ENCODE measurements around the gene ARNT2.

ARNT2 gene

DNA sequence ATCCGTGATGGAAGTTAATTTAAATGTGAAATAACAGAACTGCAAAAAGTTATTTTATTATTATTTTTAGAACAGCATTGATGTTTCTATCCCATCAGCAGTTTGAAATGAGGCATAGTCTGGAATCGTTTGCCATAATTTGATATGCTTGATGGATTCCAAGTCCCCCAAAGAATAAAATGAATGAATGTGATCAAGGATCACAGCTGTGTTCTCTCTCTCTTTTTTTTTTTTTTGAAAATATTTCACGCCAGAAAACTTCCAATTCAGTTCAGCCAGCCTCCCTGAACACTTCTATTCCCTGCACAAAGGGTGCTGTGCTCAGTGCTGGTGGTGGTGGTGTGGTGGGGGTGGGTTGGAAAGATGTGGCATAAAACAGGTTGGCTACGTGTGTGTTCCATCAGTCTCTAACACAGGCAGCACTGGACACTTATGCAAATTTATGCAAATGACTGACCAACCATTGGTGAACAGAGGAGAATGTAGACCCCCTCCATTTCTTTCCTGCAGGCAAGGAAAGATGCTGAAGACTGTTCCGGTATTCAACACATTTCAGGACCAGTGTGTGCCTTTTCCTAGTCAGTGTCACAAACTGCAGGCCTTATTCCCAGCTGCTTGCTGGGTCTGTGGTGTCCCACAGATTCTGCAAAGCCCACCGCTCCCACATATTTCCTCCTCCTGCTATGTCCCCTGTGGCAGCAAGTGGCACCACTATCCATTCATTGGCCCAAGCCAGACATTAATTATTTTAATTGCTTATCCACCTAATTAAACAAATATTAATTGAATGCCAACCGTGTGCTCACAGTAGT, 10.6 kb downstream of the ARNT2 start:
- no peak for DNase-seq

DNA sequence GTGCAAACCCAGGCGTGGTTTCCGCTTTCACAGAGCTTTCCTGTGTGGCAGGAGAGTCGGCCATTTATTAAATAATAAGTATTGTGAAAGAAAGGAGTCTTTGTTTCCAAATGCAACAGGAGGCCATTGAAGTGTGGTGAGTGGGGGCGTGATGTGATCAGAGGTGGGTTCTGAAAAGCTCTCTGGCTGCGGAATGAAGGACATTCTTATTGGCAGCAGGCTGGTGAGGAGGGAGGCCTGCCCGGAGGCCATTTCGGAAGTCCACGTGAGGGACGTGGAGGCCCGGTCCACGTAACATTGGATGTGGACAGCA, 11.1 kb downstream of the ARNT2 start:
- DNase-seq: no peak

GRCh38 chr15:80416702-80417101, 12.5 kb downstream of the ARNT2 start:
- DNase-seq: no peak

DNA sequence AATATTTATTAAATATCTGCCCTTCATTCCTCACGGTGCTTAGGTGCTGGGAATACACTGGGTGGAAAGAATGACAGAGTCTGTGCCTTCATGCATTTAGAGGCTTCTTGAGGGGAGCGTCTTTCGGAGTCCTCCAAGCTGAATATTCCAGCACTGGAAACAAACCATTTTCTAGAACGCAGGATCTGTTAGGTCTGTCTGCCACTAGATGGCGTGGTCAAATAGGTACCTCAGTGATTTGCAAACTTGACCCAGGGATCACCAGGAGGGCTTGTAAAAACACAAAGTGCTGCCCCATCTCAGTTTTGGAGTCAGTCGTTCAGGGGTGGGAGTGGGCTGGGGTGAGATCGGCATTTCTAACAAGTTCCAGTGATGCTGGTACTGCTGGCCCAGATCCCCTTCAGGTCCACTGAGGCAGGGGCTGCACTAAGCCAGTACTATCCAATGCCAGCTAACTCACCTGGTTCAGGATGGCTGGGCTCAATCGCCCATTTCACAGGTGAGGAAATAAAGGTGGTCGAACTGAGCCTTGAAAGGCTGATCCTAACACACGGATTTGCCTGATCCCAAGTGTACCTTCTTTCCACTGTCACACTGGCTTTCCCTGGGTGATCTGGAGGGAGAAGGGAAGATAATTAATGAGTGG, 14.8 kb downstream of the ARNT2 start:
- peak in 1 of 2 donors; percentile 7 for DNase-seq

DNA sequence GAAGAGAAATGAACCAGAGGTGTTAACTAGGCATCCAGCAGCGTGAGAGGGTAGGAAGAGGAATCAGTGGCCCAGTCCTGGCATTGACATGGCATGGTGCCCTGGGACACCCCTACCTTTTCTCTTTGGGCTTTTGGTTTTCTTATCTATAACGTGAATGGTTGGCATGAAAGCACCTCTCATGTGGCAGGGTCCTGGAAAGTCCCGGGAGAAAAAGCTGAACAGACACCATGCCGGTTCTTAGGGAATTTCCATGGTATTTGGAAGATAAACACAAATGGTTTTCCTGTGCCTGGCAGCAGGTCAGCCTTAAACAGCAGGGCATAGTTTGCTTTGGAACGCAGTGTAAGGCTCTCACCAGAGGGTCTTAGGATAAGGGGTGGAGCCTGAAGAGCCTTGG, 15.4 kb downstream of the ARNT2 start:
- no peak for DNase-seq

DNA sequence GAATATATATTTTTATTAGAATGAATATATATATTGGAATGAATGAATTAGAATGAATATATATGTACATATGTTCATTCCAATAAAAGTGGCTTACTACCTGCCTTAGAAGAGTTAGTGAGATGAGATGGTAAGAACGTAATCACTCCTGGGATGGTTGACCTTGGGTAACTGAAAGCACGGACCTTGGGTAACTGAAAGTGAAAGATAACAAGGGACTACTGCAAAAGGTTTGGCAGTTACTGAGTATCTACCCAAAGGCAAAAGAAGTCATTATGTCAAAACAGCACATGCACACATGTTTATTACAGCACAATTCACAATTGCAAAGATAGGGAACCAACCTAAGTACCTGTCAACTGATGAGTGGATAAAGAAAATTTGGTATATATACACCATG, 16.5 kb downstream of the ARNT2 start:
- DNase-seq: no peak

DNA sequence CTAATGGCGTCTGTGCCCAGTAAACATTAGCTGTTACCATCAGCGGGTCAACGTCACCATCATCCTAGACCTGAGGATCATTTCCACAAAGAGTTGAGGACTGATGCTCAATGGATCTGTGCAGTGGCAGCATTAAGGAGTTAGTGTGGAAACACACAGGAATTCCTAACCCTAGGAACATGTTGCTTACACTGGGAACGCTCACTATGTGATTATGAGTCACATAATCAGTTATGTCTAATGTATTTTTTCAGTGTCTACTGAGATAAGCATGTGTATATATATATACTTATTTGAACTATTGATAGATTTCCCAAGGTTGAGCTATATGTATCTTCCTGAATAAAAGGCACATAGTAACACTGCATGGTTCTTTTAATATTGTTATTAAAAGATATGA, 19.0 kb downstream of the ARNT2 start:
- DNase-seq: no peak

DNA sequence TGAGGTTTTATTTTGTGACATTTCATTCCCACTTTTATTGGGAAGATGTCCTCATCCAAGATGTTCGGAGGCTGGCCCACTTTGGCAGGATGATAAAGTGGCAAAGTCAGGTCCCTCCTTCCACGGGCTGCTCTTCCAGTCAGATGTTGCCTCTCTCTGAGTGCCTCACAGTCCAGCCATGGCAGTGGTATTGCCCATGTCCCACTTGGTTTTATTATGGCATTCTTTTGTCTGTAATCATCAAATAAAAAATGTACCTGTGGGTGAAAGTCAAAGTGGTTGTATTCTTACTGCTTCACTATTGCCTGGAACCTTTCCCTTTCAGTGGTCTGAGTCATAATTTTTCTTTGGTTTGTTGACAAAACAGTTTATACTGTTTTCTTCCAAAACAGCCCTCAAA, 20.2 kb downstream of the ARNT2 start:
- DNase-seq: no peak

DNA sequence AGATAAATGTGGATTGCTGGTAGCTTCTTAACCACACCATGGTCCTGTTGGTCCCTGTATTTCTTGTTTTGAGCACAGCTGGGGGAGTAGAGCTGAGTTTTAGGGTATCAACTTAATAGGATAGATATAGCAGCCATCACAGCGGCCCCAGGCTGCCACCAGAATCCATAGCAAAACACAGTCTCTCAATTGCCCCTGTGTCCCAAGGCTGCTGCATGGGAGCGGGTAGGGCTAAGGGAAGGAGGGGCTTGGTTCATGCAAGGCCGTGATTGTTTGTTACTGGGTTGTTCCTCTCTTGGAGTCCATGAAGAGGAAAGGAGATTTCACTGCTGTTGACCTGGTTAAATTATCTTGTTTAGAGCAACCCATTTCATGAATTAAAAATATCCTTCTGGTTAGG, 22.1 kb downstream of the ARNT2 start:
- no peak for DNase-seq

GRCh38 chr15:80429964-80430363, 25.8 kb downstream of the ARNT2 start:
- no peak for DNase-seq

GRCh38 chr15:80431635-80432344, 27.6 kb downstream of the ARNT2 start:
- no peak for DNase-seq

DNA sequence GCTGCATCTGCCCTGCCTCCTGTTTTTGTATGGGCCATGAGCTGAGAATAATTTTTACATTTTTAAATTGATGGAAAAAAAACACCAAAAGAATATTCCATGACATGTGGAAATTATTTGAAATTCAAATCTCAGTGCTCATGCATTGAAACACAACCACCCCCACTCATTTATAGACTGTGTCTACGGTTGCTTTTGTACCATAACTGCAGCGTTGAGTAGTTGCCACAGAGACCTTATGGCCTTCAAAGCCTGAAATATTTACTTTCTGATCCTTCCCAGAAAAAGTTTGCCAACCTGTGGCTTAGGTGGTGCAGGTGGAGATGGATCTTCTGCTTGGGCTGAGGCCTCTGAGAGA, 28.1 kb downstream of the ARNT2 start:
- no peak for DNase-seq

- no peak for DNase-seq
Measured at GRCh38 chr15:80433836-80434235, 29.7 kb downstream of the ARNT2 start.

DNA sequence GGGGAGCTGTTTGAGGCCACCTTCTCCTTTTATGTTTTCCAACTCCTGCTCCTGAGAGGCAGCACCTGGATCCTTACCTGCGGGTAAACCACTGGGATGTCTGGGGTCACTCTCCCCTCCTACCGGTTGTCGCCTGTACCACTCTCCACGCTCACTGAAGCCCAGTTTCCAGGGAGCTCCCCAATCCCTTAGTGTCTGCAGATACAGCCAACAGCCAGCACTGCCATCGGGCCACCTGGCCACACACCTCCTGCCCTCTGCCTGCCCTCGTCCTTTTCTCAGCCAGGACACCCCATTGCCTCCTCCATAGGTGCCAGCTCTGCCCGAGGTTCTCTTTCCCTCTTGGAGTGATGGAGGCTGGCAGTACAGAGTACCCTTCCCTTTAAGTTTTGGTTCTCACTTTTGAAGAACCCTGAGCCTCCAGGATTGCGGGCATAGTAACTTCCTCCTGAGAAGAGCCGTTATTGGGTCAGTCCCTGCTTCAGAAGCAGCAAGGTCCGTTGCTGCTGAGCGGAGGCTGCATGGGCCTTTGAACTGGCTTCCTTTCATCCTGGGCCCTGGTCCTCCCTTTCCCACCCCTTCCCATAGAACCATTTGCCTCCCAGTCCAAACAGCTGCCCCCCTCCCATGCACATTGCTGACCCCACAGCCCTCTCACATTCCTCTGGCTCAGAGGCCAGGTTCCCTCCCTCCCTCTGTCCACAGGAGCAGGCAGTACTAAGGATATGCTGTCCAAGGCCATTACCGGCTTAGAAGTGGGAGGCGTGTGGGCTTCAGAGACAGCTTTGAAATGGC, 30.9 kb downstream of the ARNT2 start:
- no peak for DNase-seq

GRCh38 chr15:80436511-80437307, 32.5 kb downstream of the ARNT2 start:
- no peak for DNase-seq

GRCh38 chr15:80437334-80437891, 33.2 kb downstream of the ARNT2 start:
- DNase-seq: no peak

- no peak for DNase-seq
Measured at GRCh38 chr15:80439140-80439539, 35.0 kb downstream of the ARNT2 start.

- DNase-seq: no peak
Measured at GRCh38 chr15:80440024-80440423, 35.8 kb downstream of the ARNT2 start.

DNA sequence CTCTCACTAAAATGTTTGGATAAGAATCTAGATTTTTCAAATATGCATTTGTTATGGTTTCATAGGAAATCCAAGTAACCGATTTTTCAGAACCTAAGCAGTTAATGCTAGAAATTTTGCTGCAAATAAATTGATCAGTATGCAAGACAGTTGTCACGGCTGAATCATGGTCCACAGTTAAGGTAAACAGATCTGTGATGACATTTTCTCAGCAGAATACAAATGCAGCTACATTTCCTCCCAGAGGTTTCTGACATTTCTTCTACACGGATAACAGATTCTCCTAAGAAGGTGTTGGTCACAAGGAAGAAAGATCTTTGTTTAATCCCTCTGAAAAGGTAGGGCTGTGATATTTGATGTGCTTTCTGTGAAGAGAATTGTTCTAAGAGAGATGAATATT, 36.9 kb downstream of the ARNT2 start:
- DNase-seq: no peak

- DNase-seq: no peak
Measured at GRCh38 chr15:80441714-80442113, 37.5 kb downstream of the ARNT2 start.

DNA sequence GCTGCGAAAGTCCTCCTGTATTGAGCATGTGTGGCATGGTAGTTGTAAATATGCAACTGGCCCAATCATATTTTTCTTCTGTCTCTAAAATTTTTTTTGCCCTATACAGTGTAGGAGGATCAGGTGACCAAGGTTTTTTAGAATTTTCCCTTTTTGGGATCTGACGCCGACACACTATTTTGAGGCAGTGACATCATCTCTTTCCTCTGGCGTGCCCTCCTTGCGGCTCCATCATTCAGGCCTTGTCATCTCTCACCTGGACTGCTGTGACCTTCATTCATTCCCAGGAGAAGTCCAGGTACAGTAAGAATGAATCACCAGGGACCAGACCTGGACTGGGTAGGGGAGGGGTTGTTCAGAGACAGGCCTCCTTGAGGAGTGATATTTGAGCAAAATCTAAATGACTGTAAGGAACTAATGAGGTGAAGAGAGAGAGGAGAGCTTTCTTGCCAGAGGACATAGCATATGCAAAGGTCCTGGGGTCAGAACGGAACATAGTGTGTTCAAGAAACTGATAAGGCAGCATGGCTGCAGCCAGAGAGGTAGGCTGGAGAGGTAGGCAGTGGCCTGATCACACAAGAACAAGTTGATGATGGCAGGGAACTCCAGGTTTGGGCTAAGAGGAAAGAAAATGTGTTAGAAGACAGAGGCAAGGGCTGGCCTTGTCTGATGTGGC, 38.7 kb downstream of the ARNT2 start:
- no peak for DNase-seq

All from CD4-positive, alpha-beta T cell treated with Interferon alpha-2 for 1 hour (primary cell).